PC-9 (cell line): ENCODE data around the gene HNRNPLL. TPM values are rescaled to one million over a fixed set of nuclear protein-coding genes. Genes with fewer than 3 reads are reported as not detected.
"Not testable (repeated sequence)": the region's sequence is repeated elsewhere in the genome, so short reads cannot be mapped to it uniquely, and the experiment has no call there.

ENCODE experiments used
- BruUV-seq: library from RNA; stranded (reverse); fragments of 400-500 nt; replicated peaks from 2 replicates; lab custom pipeline; 2021; lab: Mats Ljungman, UMichigan
- CTCF ChIA-PET: fragments of 300-600 bp; sonication (Branson Sonifier 250); formaldehyde crosslinking; loops from one replicate; lab custom pipeline; 2022; ENCODE audit warnings: antibody characterized with exemption; lab: Charles Lee
- POLR2A ChIA-PET: fragments of 300-600 bp; sonication (Branson Sonifier 250); formaldehyde crosslinking; loops from one replicate; lab custom pipeline; 2022; ENCODE audit warnings: antibody characterized with exemption; ENCODE audit not compliant: unreplicated experiment; lab: Charles Lee
- DNase-seq, 2 experiments: peaks; one replicate each; pipeline versions ENCODE4 v3.0.0 to v3.0.0-alpha.2; 2015 to 2022; ENCODE audit warnings: mixed read lengths in 1 of 2
- H2AFZ ChIP-seq: fragments of 200-600 bp; sonication (generic); 2 replicates; pipeline ENCODE4 v1.8.1; 2017; ENCODE audit warnings: antibody characterized with exemption
- H3F3A ChIP-seq: fragments of 200-600 bp; sonication (generic); 2 replicates; pipeline ENCODE4 v1.8.1; 2017; ENCODE audit warnings: antibody characterized with exemption, mild to moderate bottlenecking, low read depth; ENCODE audit not compliant: insufficient read depth
- H3K27ac ChIP-seq: fragments of 200-600 bp; sonication (generic); 2 replicates; pipeline ENCODE4 v1.6.1; 2016; ENCODE audit warnings: mixed run types
- H3K27me3 ChIP-seq: fragments of 200-600 bp; sonication (generic); 2 replicates; pipeline ENCODE4 v1.6.1; 2016; ENCODE audit warnings: low read depth, mixed run types; ENCODE audit not compliant: insufficient read depth
- H3K36me3 ChIP-seq: fragments of 200-600 bp; sonication (generic); 2 replicates; pipeline ENCODE4 v1.6.1; 2016; ENCODE audit warnings: low read depth, mixed run types
- H3K4me1 ChIP-seq: fragments of 200-600 bp; sonication (generic); replicated peaks from 2 replicates; pipeline ENCODE4 v1.6.1; 2016; ENCODE audit warnings: mixed run types; ENCODE audit not compliant: insufficient read depth
- H3K4me2 ChIP-seq: fragments of 200-600 bp; sonication (generic); 2 replicates; pipeline ENCODE4 v1.6.1; 2017; ENCODE audit warnings: mixed run types
- H3K4me3 ChIP-seq: fragments of 200-600 bp; sonication (generic); 2 replicates; pipeline ENCODE4 v1.6.1; 2016; ENCODE audit warnings: mixed run types
- H3K79me2 ChIP-seq: fragments of 200-600 bp; sonication (generic); 2 replicates; pipeline ENCODE4 v1.6.1; 2017; ENCODE audit warnings: low read depth, mixed run types
- H3K9me2 ChIP-seq: fragments of 200-600 bp; sonication (generic); 2 replicates; pipeline ENCODE4 v1.8.1; 2017; ENCODE audit warnings: mild to moderate bottlenecking; ENCODE audit not compliant: insufficient read depth
- H3K9me3 ChIP-seq: fragments of 200-600 bp; sonication (generic); 2 replicates; pipeline ENCODE4 v1.8.1; 2016; ENCODE audit warnings: low read depth; ENCODE audit not compliant: insufficient read depth
- H4K20me1 ChIP-seq: fragments of 200-600 bp; sonication (generic); 2 replicates; pipeline ENCODE4 v1.8.1; 2017; ENCODE audit not compliant: insufficient read depth
- CTCF ChIP-seq: fragments of 200-600 bp; sonication (generic); conservative IDR thresholded peaks from 2 replicates; pipeline ENCODE4 v1.6.1; 2017; ENCODE audit warnings: mixed run types, antibody characterized with exemption, mild to moderate bottlenecking, moderate library complexity
- EZH2 ChIP-seq: fragments of 200-600 bp; sonication (generic); IDR thresholded peaks from 2 replicates; pipeline ENCODE4 v1.8.0; 2017; ENCODE audit warnings: antibody characterized with exemption, low read depth
- intact Hi-C: fragments of 100-400 bp; cut with micrococcal nuclease; formaldehyde crosslinking; loops from one replicate; pipeline ENCODE4 v1.10.0; 2022; ENCODE audit not compliant: unreplicated experiment
- total RNA-seq: library from RNA; stranded (reverse); gene quantifications from 2 replicates; pipeline ENCODE4 v1.2.3, GENCODE V29; 2021

The HNRNPLL gene
- total RNA-seq, 1 experiment from 2014 or later = 38.1 TPM

- TF ChIP-seq EZH2 = no peak
- TF ChIP-seq CTCF = no peak
- Histone ChIP-seq H3K36me3 (no peaks in the 10 kb centered on the region), H3K79me2 (no peaks in the 10 kb centered on the region), H2AFZ (no peak overlapping the region), H3K4me3 (no peak overlapping the region), H3K4me1 (0 out of 2 replicates have a peak, but pooled peaks cover 4% of the 10 kb centered on the region), H3K9me3 (no peaks in the 10 kb centered on the region), H4K20me1 (no peaks in the 10 kb centered on the region), H3K27ac (no peak overlapping the region), H3K27me3 (no peaks in the 10 kb centered on the region), H3K4me2 (no peak overlapping the region), H3K9me2 (no peaks in the 10 kb centered on the region), H3F3A (no peaks in the 10 kb centered on the region)
- no TSS peak for BruUV-seq
- ChIA-PET CTCF (no interaction called here), POLR2A (no interaction called here)
- no peak for DNase-seq
- intact Hi-C loops = no loop called here
These were observed 40.4 kb upstream of the HNRNPLL start for GRCh38 chr2:38643021-38643671.

DNA sequence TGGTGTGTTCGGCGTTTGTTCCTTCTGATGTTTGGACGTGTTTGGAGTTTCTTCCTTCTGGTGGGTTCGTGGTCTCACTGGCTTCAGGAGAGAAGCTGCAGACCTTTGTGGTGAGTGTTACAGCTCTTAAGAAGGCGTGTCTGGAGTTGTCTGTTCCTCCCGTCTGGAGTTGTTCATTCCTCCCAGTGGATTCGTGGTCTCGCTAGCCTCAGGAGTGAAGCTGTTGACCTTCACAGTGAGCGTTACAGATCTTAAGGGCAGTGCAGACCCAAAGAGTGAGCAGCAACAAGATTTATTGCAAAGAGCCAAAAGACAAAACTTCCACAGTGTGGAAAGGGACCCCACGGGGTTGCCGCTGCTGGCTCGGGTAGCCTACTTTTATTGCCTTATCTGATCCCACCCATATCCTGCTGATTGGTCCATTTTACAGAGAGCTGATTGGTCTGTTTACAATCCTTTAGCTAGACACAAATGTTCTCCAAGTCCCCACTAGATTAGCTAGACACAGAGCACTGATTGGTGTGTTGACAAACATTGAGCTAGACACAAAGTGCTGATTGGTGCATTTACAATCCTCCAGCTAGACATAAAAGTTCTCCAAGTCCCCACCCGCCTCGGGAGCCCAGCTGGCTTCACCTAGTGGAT lies 39.8 kb upstream of the HNRNPLL start:
- H3K4me2 ChIP-seq, H3K79me2 ChIP-seq, H3K9me2 ChIP-seq, CTCF ChIA-PET, H3K27me3 ChIP-seq, H3K9me3 ChIP-seq, BruUV-seq, intact Hi-C loops, H3F3A ChIP-seq, H4K20me1 ChIP-seq, DNase-seq, H3K36me3 ChIP-seq, H3K4me3 ChIP-seq, H3K27ac ChIP-seq, H3K4me1 ChIP-seq: not testable (repeated sequence)
- POLR2A ChIA-PET = interaction anchor here (0.8 kb wide), 1 partner anchor 377 kb away, joined by 5 read pairs; no protein-coding TSS in a partner anchor
- H2AFZ ChIP-seq = peak overlapping the region; percentile 55; the same call in 1 of the 2 replicates

- Histone ChIP-seq H2AFZ (no peak overlapping the region), H3K36me3 (no peaks in the 10 kb centered on the region), H3K4me3 (no peak overlapping the region), H3K4me1 (peaks cover 8% of the 10 kb centered on the region), H4K20me1 (no peaks in the 10 kb centered on the region), H3K79me2 (no peaks in the 10 kb centered on the region), H3K4me2 (no peak overlapping the region), H3F3A (no peaks in the 10 kb centered on the region), H3K9me3 (no peaks in the 10 kb centered on the region), H3K27me3 (no peaks in the 10 kb centered on the region), H3K9me2 (no peaks in the 10 kb centered on the region; the same call in 1 of the 2 replicates), H3K27ac (no peak overlapping the region)
- intact Hi-C loops = no loop called here
- TF ChIP-seq EZH2 = no peak
- TF ChIP-seq CTCF = no peak
- BruUV-seq = no TSS peak
- no peak for DNase-seq
- POLR2A ChIA-PET = no interaction called here
- CTCF ChIA-PET = no interaction called here
These were observed 33.3 kb upstream of the HNRNPLL start for GRCh38 chr2:38636069-38636468.
